ENCODE results near the gene WDR26.

- TF ChIP-seq, protein P1, sequence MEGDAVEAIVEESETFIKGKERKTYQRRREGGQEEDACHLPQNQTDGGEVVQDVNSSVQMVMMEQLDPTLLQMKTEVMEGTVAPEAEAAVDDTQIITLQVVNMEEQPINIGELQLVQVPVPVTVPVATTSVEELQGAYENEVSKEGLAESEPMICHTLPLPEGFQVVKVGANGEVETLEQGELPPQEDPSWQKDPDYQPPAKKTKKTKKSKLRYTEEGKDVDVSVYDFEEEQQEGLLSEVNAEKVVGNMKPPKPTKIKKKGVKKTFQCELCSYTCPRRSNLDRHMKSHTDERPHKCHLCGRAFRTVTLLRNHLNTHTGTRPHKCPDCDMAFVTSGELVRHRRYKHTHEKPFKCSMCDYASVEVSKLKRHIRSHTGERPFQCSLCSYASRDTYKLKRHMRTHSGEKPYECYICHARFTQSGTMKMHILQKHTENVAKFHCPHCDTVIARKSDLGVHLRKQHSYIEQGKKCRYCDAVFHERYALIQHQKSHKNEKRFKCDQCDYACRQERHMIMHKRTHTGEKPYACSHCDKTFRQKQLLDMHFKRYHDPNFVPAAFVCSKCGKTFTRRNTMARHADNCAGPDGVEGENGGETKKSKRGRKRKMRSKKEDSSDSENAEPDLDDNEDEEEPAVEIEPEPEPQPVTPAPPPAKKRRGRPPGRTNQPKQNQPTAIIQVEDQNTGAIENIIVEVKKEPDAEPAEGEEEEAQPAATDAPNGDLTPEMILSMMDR (IDR thresholded peaks at IDR 0.05), result no peak
- no peak for TF ChIP-seq POLR2A (IDR thresholded peaks at IDR 0.05)
Observed at GRCh38 chr1:224458296-224458695, 23.7 kb upstream of the WDR26 start.
